ENCODE data around the gene OTUD1. TPM values are rescaled to one million over a fixed set of nuclear protein-coding genes. Genes with fewer than 3 reads are reported as not detected.

Gene OTUD1
- total RNA-seq, 1 experiment from 2014 or later: 5.7 TPM

GRCh38 chr10:23405540-23405939 is 33.3 kb upstream of the OTUD1 start (continued):
- TF ChIP-seq, protein P1, sequence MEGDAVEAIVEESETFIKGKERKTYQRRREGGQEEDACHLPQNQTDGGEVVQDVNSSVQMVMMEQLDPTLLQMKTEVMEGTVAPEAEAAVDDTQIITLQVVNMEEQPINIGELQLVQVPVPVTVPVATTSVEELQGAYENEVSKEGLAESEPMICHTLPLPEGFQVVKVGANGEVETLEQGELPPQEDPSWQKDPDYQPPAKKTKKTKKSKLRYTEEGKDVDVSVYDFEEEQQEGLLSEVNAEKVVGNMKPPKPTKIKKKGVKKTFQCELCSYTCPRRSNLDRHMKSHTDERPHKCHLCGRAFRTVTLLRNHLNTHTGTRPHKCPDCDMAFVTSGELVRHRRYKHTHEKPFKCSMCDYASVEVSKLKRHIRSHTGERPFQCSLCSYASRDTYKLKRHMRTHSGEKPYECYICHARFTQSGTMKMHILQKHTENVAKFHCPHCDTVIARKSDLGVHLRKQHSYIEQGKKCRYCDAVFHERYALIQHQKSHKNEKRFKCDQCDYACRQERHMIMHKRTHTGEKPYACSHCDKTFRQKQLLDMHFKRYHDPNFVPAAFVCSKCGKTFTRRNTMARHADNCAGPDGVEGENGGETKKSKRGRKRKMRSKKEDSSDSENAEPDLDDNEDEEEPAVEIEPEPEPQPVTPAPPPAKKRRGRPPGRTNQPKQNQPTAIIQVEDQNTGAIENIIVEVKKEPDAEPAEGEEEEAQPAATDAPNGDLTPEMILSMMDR (IDR thresholded peaks at IDR 0.05 in 2 of 3, conservative IDR thresholded peaks at IDR 0.05 in 1 of 3; ENCODE audit: borderline replicate concordance in 1 of 3, insufficient read depth in 1 of 3, low read depth in 2 of 3, low read length in 2 of 3): no peak

- no peak for DNase-seq (ENCODE audit: low read depth, low spot score)
- Histone ChIP-seq H3K79me2 (ENCODE audit: insufficient read depth, low read length) (no peaks in the 10 kb centered on the region), H3K9me3 (ENCODE audit: control insufficient read depth in 1 of 2, insufficient read depth in 1 of 2, low read depth in 1 of 2, low read length in 2 of 2) (no peaks in the 10 kb centered on the region), H4K20me1 (ENCODE audit: insufficient read depth) (no peaks in the 10 kb centered on the region), H3K9ac (ENCODE audit: low read length) (no peak overlapping the region), H3K4me3 (replicated peaks in 1 of 2; ENCODE audit: low read depth in 1 of 2, low read length in 2 of 2) (no peak overlapping the region), H3K4me2 (ENCODE audit: low read length) (no peak overlapping the region), H3K36me3 (ENCODE audit: control insufficient read depth in 1 of 2, insufficient read depth in 2 of 2, low read length in 2 of 2) (no peaks in the 10 kb centered on the region), H3K9me2 (ENCODE audit: insufficient read depth) (no peaks in the 10 kb centered on the region), H3K4me1 (ENCODE audit: control insufficient read depth in 1 of 2, insufficient read depth in 2 of 2, low read length in 2 of 2) (no peaks in the 10 kb centered on the region), H2AFZ (ENCODE audit: low read depth, low read length, poor library complexity, severe bottlenecking) (no peak overlapping the region), H3K27ac (ENCODE audit: low read depth, low read length) (no peak overlapping the region), H3K27me3 (ENCODE audit: insufficient read depth, low read length) (no peaks in the 10 kb centered on the region)
- ATAC-seq: no peak
- POLR2A ChIA-PET: no interaction called here
- RAD21 ChIA-PET (ENCODE audit: low non-redundant PET in 1 of 2, low total read pairs in 2 of 2, uncharacterized antibody in 2 of 2, unreplicated experiment in 2 of 2): no interaction called here
- no peak for TF ChIP-seq EGR1 (IDR thresholded peaks at IDR 0.05; ENCODE audit: low read depth)
- no peak for TF ChIP-seq CEBPB (IDR thresholded peaks at IDR 0.05; ENCODE audit: low read depth)
- TF ChIP-seq ELF1 (IDR thresholded peaks at IDR 0.05; ENCODE audit: borderline replicate concordance, low read depth): no peak
- TF ChIP-seq, protein P2, sequence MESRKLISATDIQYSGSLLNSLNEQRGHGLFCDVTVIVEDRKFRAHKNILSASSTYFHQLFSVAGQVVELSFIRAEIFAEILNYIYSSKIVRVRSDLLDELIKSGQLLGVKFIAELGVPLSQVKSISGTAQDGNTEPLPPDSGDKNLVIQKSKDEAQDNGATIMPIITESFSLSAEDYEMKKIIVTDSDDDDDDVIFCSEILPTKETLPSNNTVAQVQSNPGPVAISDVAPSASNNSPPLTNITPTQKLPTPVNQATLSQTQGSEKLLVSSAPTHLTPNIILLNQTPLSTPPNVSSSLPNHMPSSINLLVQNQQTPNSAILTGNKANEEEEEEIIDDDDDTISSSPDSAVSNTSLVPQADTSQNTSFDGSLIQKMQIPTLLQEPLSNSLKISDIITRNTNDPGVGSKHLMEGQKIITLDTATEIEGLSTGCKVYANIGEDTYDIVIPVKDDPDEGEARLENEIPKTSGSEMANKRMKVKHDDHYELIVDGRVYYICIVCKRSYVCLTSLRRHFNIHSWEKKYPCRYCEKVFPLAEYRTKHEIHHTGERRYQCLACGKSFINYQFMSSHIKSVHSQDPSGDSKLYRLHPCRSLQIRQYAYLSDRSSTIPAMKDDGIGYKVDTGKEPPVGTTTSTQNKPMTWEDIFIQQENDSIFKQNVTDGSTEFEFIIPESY (IDR thresholded peaks at IDR 0.05; ENCODE audit: extremely low read depth, insufficient replicate concordance, low read length): no peak
- no peak for TF ChIP-seq FOSL1 (IDR thresholded peaks at IDR 0.05; ENCODE audit: low read depth)
- TF ChIP-seq, protein P3, sequence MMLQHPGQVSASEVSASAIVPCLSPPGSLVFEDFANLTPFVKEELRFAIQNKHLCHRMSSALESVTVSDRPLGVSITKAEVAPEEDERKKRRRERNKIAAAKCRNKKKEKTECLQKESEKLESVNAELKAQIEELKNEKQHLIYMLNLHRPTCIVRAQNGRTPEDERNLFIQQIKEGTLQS (IDR thresholded peaks at IDR 0.05): no peak
- TF ChIP-seq SRF (IDR thresholded peaks at IDR 0.05; ENCODE audit: low read depth): no peak
- no peak for TF ChIP-seq YY1 (IDR thresholded peaks at IDR 0.05; ENCODE audit: extremely low read depth, insufficient replicate concordance, low read depth, low read length)
- TF ChIP-seq SIN3A (IDR thresholded peaks at IDR 0.05; ENCODE audit: low read depth): no peak
- no peak for TF ChIP-seq CBX3 (IDR thresholded peaks at IDR 0.05; ENCODE audit: low read depth)
- no peak for TF ChIP-seq EZH2phosphoT487 (IDR thresholded peaks at IDR 0.05; ENCODE audit: borderline replicate concordance)
- TF ChIP-seq POLR2A (IDR thresholded peaks at IDR 0.05; ENCODE audit: borderline replicate concordance, extremely low read depth, insufficient read depth, insufficient read length): no peak
- TF ChIP-seq ZFX (IDR thresholded peaks at IDR 0.05): no peak
- TF ChIP-seq SP1 (IDR thresholded peaks at IDR 0.05; ENCODE audit: low read depth): no peak
- TF ChIP-seq POLR2AphosphoS5 (IDR thresholded peaks at IDR 0.05; ENCODE audit: low read depth, low read length): no peak
- TF ChIP-seq ZNF274 (IDR thresholded peaks at IDR 0.05; ENCODE audit: low read depth, low read length): no peak
- TF ChIP-seq, protein P4, sequence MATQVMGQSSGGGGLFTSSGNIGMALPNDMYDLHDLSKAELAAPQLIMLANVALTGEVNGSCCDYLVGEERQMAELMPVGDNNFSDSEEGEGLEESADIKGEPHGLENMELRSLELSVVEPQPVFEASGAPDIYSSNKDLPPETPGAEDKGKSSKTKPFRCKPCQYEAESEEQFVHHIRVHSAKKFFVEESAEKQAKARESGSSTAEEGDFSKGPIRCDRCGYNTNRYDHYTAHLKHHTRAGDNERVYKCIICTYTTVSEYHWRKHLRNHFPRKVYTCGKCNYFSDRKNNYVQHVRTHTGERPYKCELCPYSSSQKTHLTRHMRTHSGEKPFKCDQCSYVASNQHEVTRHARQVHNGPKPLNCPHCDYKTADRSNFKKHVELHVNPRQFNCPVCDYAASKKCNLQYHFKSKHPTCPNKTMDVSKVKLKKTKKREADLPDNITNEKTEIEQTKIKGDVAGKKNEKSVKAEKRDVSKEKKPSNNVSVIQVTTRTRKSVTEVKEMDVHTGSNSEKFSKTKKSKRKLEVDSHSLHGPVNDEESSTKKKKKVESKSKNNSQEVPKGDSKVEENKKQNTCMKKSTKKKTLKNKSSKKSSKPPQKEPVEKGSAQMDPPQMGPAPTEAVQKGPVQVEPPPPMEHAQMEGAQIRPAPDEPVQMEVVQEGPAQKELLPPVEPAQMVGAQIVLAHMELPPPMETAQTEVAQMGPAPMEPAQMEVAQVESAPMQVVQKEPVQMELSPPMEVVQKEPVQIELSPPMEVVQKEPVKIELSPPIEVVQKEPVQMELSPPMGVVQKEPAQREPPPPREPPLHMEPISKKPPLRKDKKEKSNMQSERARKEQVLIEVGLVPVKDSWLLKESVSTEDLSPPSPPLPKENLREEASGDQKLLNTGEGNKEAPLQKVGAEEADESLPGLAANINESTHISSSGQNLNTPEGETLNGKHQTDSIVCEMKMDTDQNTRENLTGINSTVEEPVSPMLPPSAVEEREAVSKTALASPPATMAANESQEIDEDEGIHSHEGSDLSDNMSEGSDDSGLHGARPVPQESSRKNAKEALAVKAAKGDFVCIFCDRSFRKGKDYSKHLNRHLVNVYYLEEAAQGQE (IDR thresholded peaks at IDR 0.05; ENCODE audit: low read depth): no peak
- BruUV-seq (replicated peaks): no TSS peak
- CTCF ChIA-PET: no interaction called here
- intact Hi-C loops (cut with micrococcal nuclease): no loop called here
Measured at GRCh38 chr10:23406409-23406808, 32.5 kb upstream of the OTUD1 start.
